H9 (cell line): Measurements from ENCODE around the gene GP1BA. TPM values are rescaled to one million over a fixed set of nuclear protein-coding genes. Genes with fewer than 3 reads are reported as not detected.

Source experiments
- DNase-seq: peaks from one replicate; pipeline ENCODE4 v3.0.0-alpha.2; 2017
- H2AFZ ChIP-seq: one replicate; pipeline ENCODE4 v1.6.1; 2013; ENCODE audit warnings: mild to moderate bottlenecking, low read length, control low read depth, moderate library complexity
- H2AK5ac ChIP-seq: 2 replicates; pipeline ENCODE4 v1.6.1; 2013; ENCODE audit warnings: low read length, control low read depth, mixed read lengths; ENCODE audit not compliant: insufficient read length
- H2BK120ac ChIP-seq: one replicate; pipeline ENCODE4 v1.6.1; 2013; ENCODE audit warnings: low read depth, mild to moderate bottlenecking, low read length, control low read depth, inconsistent platforms; ENCODE audit not compliant: poor library complexity, severe bottlenecking
- H2BK12ac ChIP-seq: 2 replicates; pipeline ENCODE4 v1.6.1; 2013; ENCODE audit warnings: low read length, control low read depth, mixed read lengths, low read depth; ENCODE audit not compliant: insufficient read length
- H2BK15ac ChIP-seq: 2 replicates; pipeline ENCODE4 v1.6.1; 2013; ENCODE audit warnings: low read depth, low read length, control low read depth
- H2BK20ac ChIP-seq: one replicate; pipeline ENCODE4 v1.6.1; 2013; ENCODE audit warnings: low read depth, mild to moderate bottlenecking, low read length, control low read depth, inconsistent platforms; ENCODE audit not compliant: poor library complexity, severe bottlenecking
- H2BK5ac ChIP-seq: 2 replicates; pipeline ENCODE4 v1.6.1; 2013; ENCODE audit warnings: low read length, control low read depth, mixed read lengths; ENCODE audit not compliant: insufficient read length
- H3K14ac ChIP-seq: 2 replicates; pipeline ENCODE4 v1.6.1; 2013; ENCODE audit warnings: low read length, control low read depth; ENCODE audit not compliant: insufficient read depth
- H3K18ac ChIP-seq: 2 replicates; pipeline ENCODE4 v1.6.1; 2013; ENCODE audit warnings: low read depth, mild to moderate bottlenecking, mixed read lengths, low read length, control low read depth; ENCODE audit not compliant: insufficient read length
- H3K23ac ChIP-seq: 2 replicates; pipeline ENCODE4 v1.6.1; 2013; ENCODE audit warnings: low read length, control low read depth, mixed read lengths, low read depth; ENCODE audit not compliant: insufficient read length
- H3K23me2 ChIP-seq: 2 replicates; pipeline ENCODE4 v1.6.1; 2013; ENCODE audit warnings: low read depth, mild to moderate bottlenecking, mixed read lengths, low read length, control low read depth; ENCODE audit not compliant: insufficient read length, poor library complexity, severe bottlenecking
- H3K27ac ChIP-seq: 2 replicates; pipeline ENCODE4 v1.5.1; 2013; ENCODE audit warnings: low read length, control low read depth, mixed read lengths, low read depth; ENCODE audit not compliant: insufficient read length
- H3K27me3 ChIP-seq: 2 replicates; pipeline ENCODE4 v1.6.1; 2013; ENCODE audit warnings: low read length, control low read depth, inconsistent platforms; ENCODE audit not compliant: insufficient read depth
- H3K4ac ChIP-seq: 2 replicates; pipeline ENCODE4 v1.6.1; 2013; ENCODE audit warnings: low read depth, mild to moderate bottlenecking, control low read depth, inconsistent platforms, low read length, moderate library complexity
- H3K4me1 ChIP-seq: 2 replicates; pipeline ENCODE4 v1.6.1; 2013; ENCODE audit warnings: low read length, control low read depth, inconsistent platforms; ENCODE audit not compliant: insufficient read depth
- H3K4me2 ChIP-seq: 2 replicates; pipeline ENCODE4 v1.6.1; 2013; ENCODE audit warnings: low read length, control low read depth, mixed read lengths; ENCODE audit not compliant: insufficient read length, insufficient read depth
- H3K56ac ChIP-seq: 2 replicates; pipeline ENCODE4 v1.6.1; 2013; ENCODE audit warnings: low read depth, mild to moderate bottlenecking, mixed read lengths, low read length, control low read depth; ENCODE audit not compliant: insufficient read length
- H3K79me1 ChIP-seq: 2 replicates; pipeline ENCODE4 v1.6.1; 2013; ENCODE audit warnings: low read depth, mild to moderate bottlenecking, moderate library complexity, low read length, control low read depth, inconsistent platforms; ENCODE audit not compliant: insufficient read depth, poor library complexity, severe bottlenecking
- H3K79me2 ChIP-seq: 2 replicates; pipeline ENCODE4 v1.6.1; 2013; ENCODE audit warnings: low read length, control low read depth, inconsistent platforms; ENCODE audit not compliant: insufficient read depth
- H3K9ac ChIP-seq: 2 replicates; pipeline ENCODE4 v1.6.1; 2013; ENCODE audit warnings: low read length, control low read depth, mixed read lengths; ENCODE audit not compliant: insufficient read length; ENCODE audit errors: extremely low read depth
- H3K9me3 ChIP-seq: one replicate; pipeline ENCODE4 v1.6.1; 2013; ENCODE audit warnings: low read depth, low read length, inconsistent platforms; ENCODE audit not compliant: control insufficient read depth
- H3T11ph ChIP-seq: one replicate; pipeline ENCODE4 v1.6.1; 2013; ENCODE audit warnings: mild to moderate bottlenecking, low read length, control low read depth, inconsistent platforms
- H4K20me1 ChIP-seq: one replicate; pipeline ENCODE4 v1.6.1; 2013; ENCODE audit not compliant: control insufficient read depth, insufficient read length, insufficient read depth
- H4K5ac ChIP-seq: 2 replicates; pipeline ENCODE4 v1.6.1; 2013; ENCODE audit warnings: low read depth, mild to moderate bottlenecking, mixed read lengths, low read length, control low read depth; ENCODE audit not compliant: insufficient read length
- H4K8ac ChIP-seq: replicated peaks from 2 replicates; pipeline ENCODE4 v1.6.1; 2013; ENCODE audit warnings: low read length, control low read depth, mixed read lengths, low read depth; ENCODE audit not compliant: insufficient read length
- H4K91ac ChIP-seq: 2 replicates; pipeline ENCODE4 v1.6.1; 2013; ENCODE audit warnings: low read depth, mild to moderate bottlenecking, moderate library complexity, mixed read lengths, low read length, control low read depth; ENCODE audit not compliant: insufficient read length
- H3K27ac Mint-ChIP-seq, 3 experiments: 2 replicates in 2 of 3; 3 replicates in 1 of 3; pipeline ENCODE4 v1.8.0; 2020 to 2021; ENCODE audit warnings: mixed read lengths in 3 of 3, mild to moderate bottlenecking in 1 of 3, moderate library complexity in 1 of 3
- H3K27me3 Mint-ChIP-seq: 2 replicates; pipeline ENCODE4 v1.8.0; 2021; ENCODE audit warnings: low read depth, mild to moderate bottlenecking, moderate library complexity, mixed read lengths
- H3K36me3 Mint-ChIP-seq, 3 experiments: 2 replicates in 2 of 3; 3 replicates in 1 of 3; pipeline ENCODE4 v1.8.0; 2020 to 2021; ENCODE audit warnings: low read depth in 3 of 3, mixed read lengths in 3 of 3; ENCODE audit not compliant: insufficient read depth in 1 of 3
- H3K4me1 Mint-ChIP-seq, 2 experiments: 2 replicates each; pipeline ENCODE4 v1.8.0; 2020; ENCODE audit warnings: mixed read lengths in 2 of 2
- H3K4me3 Mint-ChIP-seq, 2 experiments: 2 replicates in 1 of 2; 3 replicates in 1 of 2; pipeline ENCODE4 v1.8.0; 2020 to 2021; ENCODE audit warnings: mild to moderate bottlenecking in 2 of 2, mixed read lengths in 2 of 2, moderate library complexity in 1 of 2
- H3K9me3 Mint-ChIP-seq, 2 experiments: 2 replicates in 1 of 2; 3 replicates in 1 of 2; pipeline ENCODE4 v1.8.0; 2020; ENCODE audit warnings: mild to moderate bottlenecking in 2 of 2, mixed read lengths in 2 of 2, moderate library complexity in 1 of 2
- WGBS: extraction: QIAGEN DNeasy Blood & Tissue Kit; methylation state at CpG from one replicate; pipeline ENCODE4 v1.1.7; 2013; ENCODE audit warnings: missing lambda C conversion rate, low lambda C conversion rate, mixed read lengths; ENCODE audit not compliant: insufficient read length; ENCODE audit errors: extremely low coverage; 5-methylcytosine and 5-hydroxymethylcytosine counted together
- total RNA-seq: library from RNA; stranded (reverse); gene quantifications from 2 replicates; pipeline ENCODE4 v1.2.1, GENCODE V29; 2021
- TF ChIP-seq, protein P1 (sequence below): fragments of 200-600 bp; sonication (generic); conservative IDR thresholded peaks from 3 replicates; pipeline ENCODE4 v1.8.0; 2021; ENCODE audit warnings: antibody characterized with exemption, mild to moderate bottlenecking

GP1BA gene
- total RNA-seq, 1 experiment from 2014 or later = not detected

- peak overlapping the region in 1 of 2 experiments; percentile 2; a peak in 1 of 5 replicates for H3K4me3 Mint-ChIP-seq
- Histone ChIP-seq H3K9me3 (no peaks in the 10 kb centered on the region), H2BK20ac (no peak overlapping the region), H3K27me3 (peaks cover 23% of the 10 kb centered on the region; the same call in 1 of the 2 replicates), H3K79me2 (peaks cover 2% of the 10 kb centered on the region; the same call in 1 of the 2 replicates), H3K4me2 (no peak overlapping the region), H4K91ac (no peak overlapping the region), H3K4me1 (peaks cover 10% of the 10 kb centered on the region; the same call in 1 of the 2 replicates), H3K56ac (no peak overlapping the region), H3K23me2 (peaks cover 3% of the 10 kb centered on the region), H3K9ac (no peak overlapping the region), H2BK5ac (no peak overlapping the region), H3K14ac (no peak overlapping the region), H2AFZ (no peak overlapping the region), H3K27ac (no peak overlapping the region), H3K18ac (no peak overlapping the region), H3K79me1 (no peaks in the 10 kb centered on the region), H3K4ac (no peak overlapping the region), H3K23ac (no peak overlapping the region), H4K5ac (no peak overlapping the region), H2BK15ac (no peak overlapping the region), H3T11ph (no peak overlapping the region), H2AK5ac (no peak overlapping the region), H4K8ac (no peak overlapping the region), H2BK12ac (no peak overlapping the region), H4K20me1 (no peaks in the 10 kb centered on the region), H2BK120ac (no peak overlapping the region)
- DNase-seq = no peak
- TF ChIP-seq, protein P1, sequence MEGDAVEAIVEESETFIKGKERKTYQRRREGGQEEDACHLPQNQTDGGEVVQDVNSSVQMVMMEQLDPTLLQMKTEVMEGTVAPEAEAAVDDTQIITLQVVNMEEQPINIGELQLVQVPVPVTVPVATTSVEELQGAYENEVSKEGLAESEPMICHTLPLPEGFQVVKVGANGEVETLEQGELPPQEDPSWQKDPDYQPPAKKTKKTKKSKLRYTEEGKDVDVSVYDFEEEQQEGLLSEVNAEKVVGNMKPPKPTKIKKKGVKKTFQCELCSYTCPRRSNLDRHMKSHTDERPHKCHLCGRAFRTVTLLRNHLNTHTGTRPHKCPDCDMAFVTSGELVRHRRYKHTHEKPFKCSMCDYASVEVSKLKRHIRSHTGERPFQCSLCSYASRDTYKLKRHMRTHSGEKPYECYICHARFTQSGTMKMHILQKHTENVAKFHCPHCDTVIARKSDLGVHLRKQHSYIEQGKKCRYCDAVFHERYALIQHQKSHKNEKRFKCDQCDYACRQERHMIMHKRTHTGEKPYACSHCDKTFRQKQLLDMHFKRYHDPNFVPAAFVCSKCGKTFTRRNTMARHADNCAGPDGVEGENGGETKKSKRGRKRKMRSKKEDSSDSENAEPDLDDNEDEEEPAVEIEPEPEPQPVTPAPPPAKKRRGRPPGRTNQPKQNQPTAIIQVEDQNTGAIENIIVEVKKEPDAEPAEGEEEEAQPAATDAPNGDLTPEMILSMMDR = no peak
- H3K9me3 Mint-ChIP-seq = no peaks in the 10 kb centered on the region
- WGBS = no CpG with 5 or more reads among the region's 9 CpGs
- peaks cover 62% of the 10 kb centered on the region for H3K27me3 Mint-ChIP-seq
- peaks cover 25% of the 10 kb centered on the region in 2 experiments for H3K4me1 Mint-ChIP-seq
- no peak overlapping the region for H3K27ac Mint-ChIP-seq
- H3K36me3 Mint-ChIP-seq = peaks cover 15 to 46% (median 22%) of the 10 kb centered on the region in 3 experiments
Measured at GRCh38 chr17:4974115-4974670, 42.1 kb downstream of the GP1BA start.
